Calu3 (cell line): ENCODE results near the gene SFMBT1. TPM values are rescaled to one million over a fixed set of nuclear protein-coding genes. Genes with fewer than 3 reads are reported as not detected.

ENCODE experiments used
- BruUV-seq: library from RNA; stranded (reverse); fragments of 400-500 nt; replicated peaks from 2 replicates; lab custom pipeline; 2021; lab: Mats Ljungman, UMichigan
- CTCF ChIA-PET: fragments of 300-600 bp; sonication (Branson Sonifier 250); formaldehyde crosslinking; loops from one replicate; lab custom pipeline; 2022; ENCODE audit warnings: antibody characterized with exemption; lab: Charles Lee
- DNase-seq: peaks from one replicate; pipeline ENCODE4 v3.0.0; 2022
- H3K27ac Mint-ChIP-seq: one replicate; pipeline ENCODE4 v1.8.0; 2022; ENCODE audit warnings: mixed read lengths; ENCODE audit not compliant: unreplicated experiment
- H3K27me3 Mint-ChIP-seq: one replicate; pipeline ENCODE4 v1.8.0; 2022; ENCODE audit warnings: mixed read lengths; ENCODE audit not compliant: unreplicated experiment
- H3K36me3 Mint-ChIP-seq: one replicate; pipeline ENCODE4 v1.8.0; 2022; ENCODE audit warnings: mild to moderate bottlenecking, moderate library complexity, mixed read lengths; ENCODE audit not compliant: insufficient read depth, unreplicated experiment
- H3K4me1 Mint-ChIP-seq: one replicate; pipeline ENCODE4 v1.8.0; 2022; ENCODE audit warnings: mild to moderate bottlenecking, low read depth, mixed read lengths; ENCODE audit not compliant: unreplicated experiment
- H3K4me3 Mint-ChIP-seq: one replicate; pipeline ENCODE4 v1.8.0; 2022; ENCODE audit warnings: mild to moderate bottlenecking, low read depth, moderate library complexity, mixed read lengths; ENCODE audit not compliant: unreplicated experiment
- H3K9me3 Mint-ChIP-seq: one replicate; pipeline ENCODE4 v1.8.0; 2022; ENCODE audit warnings: low read depth, mixed read lengths; ENCODE audit not compliant: unreplicated experiment
- intact Hi-C: fragments of 100-400 bp; cut with micrococcal nuclease; formaldehyde crosslinking; loops from one replicate; pipeline ENCODE4 v1.10.0; 2022; ENCODE audit not compliant: unreplicated experiment
- total RNA-seq: library from RNA; stranded (reverse); gene quantifications from 2 replicates; pipeline ENCODE4 v1.2.3, GENCODE V29; 2022
- TF ChIP-seq, protein P1 (sequence below): fragments of 200-600 bp; IDR thresholded peaks from one replicate; pipeline ENCODE4 v1.8.0; 2022; ENCODE audit warnings: antibody characterized with exemption; ENCODE audit not compliant: unreplicated experiment

SFMBT1 gene
- total RNA-seq, 1 experiment from 2014 or later = 36.6 TPM

DNA sequence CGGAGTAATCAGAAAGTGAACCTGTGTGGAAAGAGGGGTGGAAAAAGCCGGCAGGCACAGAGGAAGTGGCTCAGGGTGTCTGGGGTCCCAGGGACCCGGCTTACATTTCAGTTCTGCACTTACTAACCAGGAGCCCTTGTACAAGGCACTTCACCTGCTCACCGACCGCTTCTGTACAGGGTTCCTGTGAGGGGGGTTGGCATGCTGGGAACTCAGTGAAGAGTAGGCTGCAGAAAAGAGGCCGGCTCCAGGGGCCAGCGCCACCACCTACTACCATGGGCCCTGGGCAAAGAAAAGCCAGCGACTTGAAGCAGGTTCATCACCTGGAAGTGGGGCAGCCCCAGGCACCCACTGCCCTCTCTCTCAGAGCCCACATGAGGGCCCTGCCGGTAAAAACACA lies 154.7 kb downstream of the SFMBT1 start:
- BruUV-seq = no TSS peak
- TF ChIP-seq, protein P1, sequence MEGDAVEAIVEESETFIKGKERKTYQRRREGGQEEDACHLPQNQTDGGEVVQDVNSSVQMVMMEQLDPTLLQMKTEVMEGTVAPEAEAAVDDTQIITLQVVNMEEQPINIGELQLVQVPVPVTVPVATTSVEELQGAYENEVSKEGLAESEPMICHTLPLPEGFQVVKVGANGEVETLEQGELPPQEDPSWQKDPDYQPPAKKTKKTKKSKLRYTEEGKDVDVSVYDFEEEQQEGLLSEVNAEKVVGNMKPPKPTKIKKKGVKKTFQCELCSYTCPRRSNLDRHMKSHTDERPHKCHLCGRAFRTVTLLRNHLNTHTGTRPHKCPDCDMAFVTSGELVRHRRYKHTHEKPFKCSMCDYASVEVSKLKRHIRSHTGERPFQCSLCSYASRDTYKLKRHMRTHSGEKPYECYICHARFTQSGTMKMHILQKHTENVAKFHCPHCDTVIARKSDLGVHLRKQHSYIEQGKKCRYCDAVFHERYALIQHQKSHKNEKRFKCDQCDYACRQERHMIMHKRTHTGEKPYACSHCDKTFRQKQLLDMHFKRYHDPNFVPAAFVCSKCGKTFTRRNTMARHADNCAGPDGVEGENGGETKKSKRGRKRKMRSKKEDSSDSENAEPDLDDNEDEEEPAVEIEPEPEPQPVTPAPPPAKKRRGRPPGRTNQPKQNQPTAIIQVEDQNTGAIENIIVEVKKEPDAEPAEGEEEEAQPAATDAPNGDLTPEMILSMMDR = no peak
- H3K36me3 Mint-ChIP-seq = no peaks in the 10 kb centered on the region
- no peak for DNase-seq
- no peaks in the 10 kb centered on the region for H3K27me3 Mint-ChIP-seq
- intact Hi-C loops = no loop called here
- H3K4me1 Mint-ChIP-seq = no peaks in the 10 kb centered on the region
- no peaks in the 10 kb centered on the region for H3K9me3 Mint-ChIP-seq
- H3K4me3 Mint-ChIP-seq = no peak overlapping the region
- CTCF ChIA-PET = no interaction called here
- no peak overlapping the region for H3K27ac Mint-ChIP-seq

DNA sequence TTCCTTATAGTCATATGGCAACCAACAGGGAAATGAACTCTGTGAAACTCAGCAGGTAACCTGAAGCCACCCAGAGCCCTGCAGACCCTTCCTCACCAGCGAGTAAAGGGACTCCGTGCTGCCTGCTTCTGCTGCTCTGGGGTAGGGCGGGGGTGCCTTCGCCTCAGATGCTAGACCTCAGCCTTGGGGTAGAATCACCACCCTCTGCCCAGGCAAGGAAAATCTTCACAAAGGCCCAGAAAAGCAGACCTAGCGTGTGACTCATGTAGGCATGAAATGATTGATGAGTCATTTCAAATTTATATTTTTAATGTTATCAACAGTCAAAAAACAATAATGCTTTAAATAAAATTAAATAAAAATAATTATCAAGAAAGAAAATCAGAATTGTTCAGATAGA lies 155.1 kb downstream of the SFMBT1 start:
- no peak overlapping the region for H3K4me3 Mint-ChIP-seq
- TF ChIP-seq, protein P1 = no peak
- no TSS peak for BruUV-seq
- H3K27ac Mint-ChIP-seq = no peak overlapping the region
- H3K4me1 Mint-ChIP-seq = no peaks in the 10 kb centered on the region
- no peaks in the 10 kb centered on the region for H3K27me3 Mint-ChIP-seq
- H3K36me3 Mint-ChIP-seq = no peaks in the 10 kb centered on the region
- intact Hi-C loops = no loop called here
- H3K9me3 Mint-ChIP-seq = no peaks in the 10 kb centered on the region
- CTCF ChIA-PET = no interaction called here
- no peak for DNase-seq

DNA sequence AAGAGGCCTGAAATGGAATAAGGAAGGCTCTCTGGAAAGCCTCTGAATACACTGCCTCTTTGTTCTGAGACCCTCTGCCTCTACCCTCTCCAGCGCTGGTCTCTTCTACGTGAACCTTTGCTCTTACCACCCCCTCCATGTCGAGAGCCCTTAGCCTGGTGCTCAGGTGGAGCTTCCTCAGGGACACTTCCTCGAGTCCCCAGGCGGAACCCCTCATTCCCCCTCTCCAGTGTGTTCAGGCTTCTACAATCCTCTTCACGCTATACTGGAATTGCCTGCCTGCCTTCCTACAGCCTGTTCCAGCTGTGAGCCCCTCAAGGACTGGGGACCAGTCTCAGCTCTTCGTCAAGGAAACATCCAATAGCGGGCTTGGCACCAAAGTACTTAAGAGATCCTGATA lies 156.0 kb downstream of the SFMBT1 start:
- Mint-ChIP-seq H3K4me3 (no peak overlapping the region), H3K9me3 (no peaks in the 10 kb centered on the region), H3K27me3 (no peaks in the 10 kb centered on the region), H3K36me3 (no peaks in the 10 kb centered on the region), H3K4me1 (no peaks in the 10 kb centered on the region), H3K27ac (no peak overlapping the region)
- CTCF ChIA-PET = no interaction called here
- no peak for DNase-seq
- TF ChIP-seq, protein P1 = no peak
- intact Hi-C loops = no loop called here
- BruUV-seq = no TSS peak

DNA sequence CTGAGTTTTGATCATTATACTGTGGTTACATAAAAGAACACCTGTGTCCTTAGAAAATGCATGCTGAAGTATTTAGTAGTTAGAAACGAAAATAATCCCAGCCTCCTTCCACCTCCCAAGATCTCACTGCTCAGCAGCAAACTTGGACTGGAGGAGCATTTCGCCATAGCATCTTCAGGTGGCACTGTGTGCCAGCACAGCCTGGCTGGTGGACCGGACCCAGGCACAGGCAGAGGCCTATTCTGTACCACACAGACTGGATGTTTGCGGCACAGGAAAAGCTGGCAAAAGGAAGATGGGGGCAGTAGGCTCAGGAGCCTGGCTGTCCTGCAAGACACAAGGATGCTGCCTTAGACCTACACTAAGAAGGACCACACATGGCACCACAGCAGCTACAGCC lies 158.7 kb downstream of the SFMBT1 start:
- Mint-ChIP-seq H3K9me3 (no peaks in the 10 kb centered on the region), H3K27ac (no peak overlapping the region), H3K27me3 (no peaks in the 10 kb centered on the region), H3K36me3 (no peaks in the 10 kb centered on the region), H3K4me3 (no peak overlapping the region), H3K4me1 (no peaks in the 10 kb centered on the region)
- CTCF ChIA-PET = no interaction called here
- intact Hi-C loops = no loop called here
- no peak for DNase-seq
- no TSS peak for BruUV-seq
- TF ChIP-seq, protein P1 = no peak
